OCI-LY1 (cell line): ENCODE results near the gene RHOB.

Experiments
- CTCF ChIP-seq: fragments of 200-600 bp; sonication (generic), shearing (Covaris generic); IDR thresholded peaks from 2 replicates; pipeline ENCODE4 v1.5.1; 2017; ENCODE audit warnings: mild to moderate bottlenecking, antibody characterized with exemption, low read length, moderate library complexity, mixed read lengths
- EZH2 ChIP-seq: fragments of 200-600 bp; sonication (generic), shearing (Covaris generic); IDR thresholded peaks from 2 replicates; pipeline ENCODE4 v1.8.0; 2017; ENCODE audit warnings: borderline replicate concordance, mixed run types, mild to moderate bottlenecking, antibody characterized with exemption, low read length, moderate library complexity, mixed read lengths

GRCh38 chr2:20471148-20471547, 24.3 kb downstream of the RHOB start:
- TF ChIP-seq EZH2 = no peak
- no peak for TF ChIP-seq CTCF
